Kidney (tissue), 14 donors: ENCODE measurements around the gene CD163L1. TPM values are rescaled to one million over a fixed set of nuclear protein-coding genes. Genes with fewer than 3 reads are reported as not detected.

Source experiments
- DNase-seq, 5 donors: peaks; one replicate each; pipeline ENCODE4 v3.0.0-alpha.2; 2013 to 2020
- FAIRE-seq: peaks from 2 replicates; lab custom pipeline; 2012; peaks lifted over from hg19 to GRCh38; lab: Jason Lieb, UNC
- H3K27ac ChIP-seq, 2 donors: one replicate each; pipeline ENCODE4 v1.7.0; 2013; ENCODE audit warnings: low read depth in 2 of 2, low read length in 2 of 2, inconsistent platforms in 1 of 2
- H3K27me3 ChIP-seq: one replicate; pipeline ENCODE4 v1.7.1; 2013; ENCODE audit warnings: low read length, inconsistent platforms; ENCODE audit not compliant: control insufficient read depth, insufficient read depth
- H3K36me3 ChIP-seq, 3 donors: one replicate each; pipeline versions ENCODE4 v1.7.0 to v1.7.1; 2013; ENCODE audit warnings: low read length in 3 of 3, control low read depth in 1 of 3, inconsistent platforms in 1 of 3; ENCODE audit not compliant: insufficient read depth in 3 of 3, control insufficient read depth in 2 of 3
- H3K4me1 ChIP-seq, 3 donors: one replicate each; pipeline versions ENCODE4 v1.7.0 to v1.7.1; 2013; ENCODE audit warnings: low read length in 3 of 3, inconsistent platforms in 1 of 3, low read depth in 1 of 3; ENCODE audit not compliant: control insufficient read depth in 2 of 3, insufficient read depth in 2 of 3
- H3K4me3 ChIP-seq, 3 donors: one replicate each; pipeline versions ENCODE4 v1.7.0 to v1.8.1; 2013; ENCODE audit warnings: low read length in 3 of 3, control low read depth in 1 of 3, inconsistent platforms in 1 of 3
- H3K9ac ChIP-seq, 3 donors: one replicate each; pipeline versions ENCODE4 v1.7.0 to v1.7.1; 2013; ENCODE audit warnings: low read length in 3 of 3, control low read depth in 1 of 3, inconsistent platforms in 1 of 3
- H3K9me3 ChIP-seq, 3 donors: one replicate each; pipeline versions ENCODE4 v1.7.0 to v1.7.1; 2013; ENCODE audit warnings: low read length in 3 of 3, control low read depth in 1 of 3, inconsistent platforms in 1 of 3; ENCODE audit not compliant: control insufficient read depth in 2 of 3, insufficient read depth in 1 of 3
- intact Hi-C: fragments of 100-400 bp; cut with DNase I; formaldehyde crosslinking; loops from one replicate; pipeline ENCODE4 v1.11.1; 2022
- polyA plus RNA-seq: library from polyadenylated mRNA; stranded (reverse); fragments of 350-450 nt; fragmentation: Illumina TruSeq; extraction: RNeasy Lipid Tissue Mini Kit (QIAGEN cat#74804); gene quantifications from one replicate; pipeline ENCODE4 v1.2.3, GENCODE V29; 2014; ENCODE audit warnings: low read depth, low replicate concordance; ENCODE audit not compliant: insufficient read depth
- total RNA-seq: library from RNA; stranded (reverse); fragmentation: NEBNext Ultra II Directional; extraction: Animal tissue kit (Norgen Biotek cat#: 25700); gene quantifications from one replicate; pipeline ENCODE4 v1.2.1, GENCODE V29; 2021
- TF ChIP-seq, protein P1 (sequence below): IDR thresholded peaks from 3 replicates; pipeline ENCODE4 v1.5.1; 2012; ENCODE audit warnings: mild to moderate bottlenecking, moderate library complexity, borderline replicate concordance; ENCODE audit not compliant: insufficient read depth; ENCODE audit errors: extremely low read depth
- donor health status: control.
- donor health status: control.
- donor health status: control.
- donor health status: control.
- donor health status: control.
- donor health status: DM: yes; HTN: yes; CAD: no.
- donor health status: Normal renal cell carcinoma (clear cell type).

Gene CD163L1
- total and polyA plus RNA-seq, 2 donors from 2014 or later = 7.0 to 8.5 TPM

DNA sequence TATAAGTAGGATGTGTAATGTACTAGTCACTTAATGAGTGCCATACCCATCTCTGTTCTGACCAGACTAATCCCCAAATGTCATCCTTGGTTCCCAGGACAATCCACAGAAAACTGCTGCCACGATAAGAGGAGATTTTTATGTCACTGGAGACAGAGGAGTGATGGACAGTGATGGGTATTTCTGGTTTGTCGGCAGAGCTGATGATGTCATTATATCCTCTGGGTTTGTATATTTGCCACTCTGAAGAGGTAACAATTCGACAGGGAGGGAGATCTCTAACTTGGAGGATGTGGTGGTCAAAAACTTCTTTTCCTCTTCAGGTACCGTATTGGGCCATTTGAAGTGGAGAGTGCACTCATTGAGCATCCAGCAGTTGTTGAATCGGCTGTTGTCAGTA, 119.8 kb downstream of the CD163L1 start:
- H3K4me1 ChIP-seq = no peaks in the 10 kb centered on the region
- intact Hi-C loops = no loop called here
- no peaks in the 10 kb centered on the region for H3K9me3 ChIP-seq
- DNase-seq (no peak), FAIRE-seq (no peak)
- no peak overlapping the region for H3K27ac ChIP-seq
- no peaks in the 10 kb centered on the region for H3K27me3 ChIP-seq
- no peak overlapping the region for H3K9ac ChIP-seq
- TF ChIP-seq, protein P1, sequence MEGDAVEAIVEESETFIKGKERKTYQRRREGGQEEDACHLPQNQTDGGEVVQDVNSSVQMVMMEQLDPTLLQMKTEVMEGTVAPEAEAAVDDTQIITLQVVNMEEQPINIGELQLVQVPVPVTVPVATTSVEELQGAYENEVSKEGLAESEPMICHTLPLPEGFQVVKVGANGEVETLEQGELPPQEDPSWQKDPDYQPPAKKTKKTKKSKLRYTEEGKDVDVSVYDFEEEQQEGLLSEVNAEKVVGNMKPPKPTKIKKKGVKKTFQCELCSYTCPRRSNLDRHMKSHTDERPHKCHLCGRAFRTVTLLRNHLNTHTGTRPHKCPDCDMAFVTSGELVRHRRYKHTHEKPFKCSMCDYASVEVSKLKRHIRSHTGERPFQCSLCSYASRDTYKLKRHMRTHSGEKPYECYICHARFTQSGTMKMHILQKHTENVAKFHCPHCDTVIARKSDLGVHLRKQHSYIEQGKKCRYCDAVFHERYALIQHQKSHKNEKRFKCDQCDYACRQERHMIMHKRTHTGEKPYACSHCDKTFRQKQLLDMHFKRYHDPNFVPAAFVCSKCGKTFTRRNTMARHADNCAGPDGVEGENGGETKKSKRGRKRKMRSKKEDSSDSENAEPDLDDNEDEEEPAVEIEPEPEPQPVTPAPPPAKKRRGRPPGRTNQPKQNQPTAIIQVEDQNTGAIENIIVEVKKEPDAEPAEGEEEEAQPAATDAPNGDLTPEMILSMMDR = no peak
- no peak overlapping the region for H3K4me3 ChIP-seq
- no peaks in the 10 kb centered on the region for H3K36me3 ChIP-seq

DNA sequence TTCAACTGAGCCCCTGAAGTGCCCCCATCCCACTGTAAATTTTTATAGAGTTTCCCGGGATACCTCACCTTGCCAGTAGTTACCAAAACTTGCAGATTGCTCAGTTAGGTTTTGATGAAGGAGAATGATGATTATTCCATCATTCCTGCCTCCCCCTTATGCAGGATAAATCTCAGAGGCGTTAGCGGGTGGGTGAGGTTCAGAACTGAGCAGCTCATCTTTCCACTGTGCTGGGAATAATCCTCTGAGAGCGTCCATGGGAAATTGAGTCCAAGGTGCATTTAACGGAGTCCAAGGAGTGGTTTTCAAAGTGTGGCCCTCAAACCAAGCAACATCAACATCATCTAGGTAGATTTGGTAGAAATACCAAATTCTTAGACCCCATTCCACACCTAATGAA, 121.4 kb downstream of the CD163L1 start:
- TF ChIP-seq, protein P1 = no peak
- intact Hi-C loops = no loop called here
- no peak overlapping the region for H3K27ac ChIP-seq
- no peak for DNase-seq
- H3K9ac ChIP-seq = no peak overlapping the region
- no peak for FAIRE-seq
- no peaks in the 10 kb centered on the region for H3K27me3 ChIP-seq
- H3K4me3 ChIP-seq = no peak overlapping the region
- no peaks in the 10 kb centered on the region for H3K36me3 ChIP-seq
- no peaks in the 10 kb centered on the region for H3K9me3 ChIP-seq
- no peaks in the 10 kb centered on the region for H3K4me1 ChIP-seq

DNA sequence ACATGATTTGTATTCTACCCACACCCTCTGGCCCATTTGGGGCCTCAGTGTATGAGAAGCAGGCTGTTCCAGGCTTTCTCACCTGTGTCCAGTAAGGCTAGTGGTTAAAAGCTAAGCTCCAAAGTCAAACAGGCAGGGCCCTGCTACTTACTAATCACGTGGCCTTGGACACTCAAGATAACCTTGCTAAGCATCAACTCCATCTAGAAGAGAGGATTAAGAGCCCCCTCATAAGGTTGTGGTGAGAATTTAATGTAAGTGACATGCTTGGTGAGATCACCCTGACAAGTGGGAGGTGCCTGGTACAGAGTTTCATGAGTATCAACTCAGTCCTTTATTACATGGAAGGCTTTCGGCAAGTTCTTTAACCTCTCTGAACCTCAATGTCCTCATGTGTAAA, 122.3 kb downstream of the CD163L1 start:
- Histone ChIP-seq H3K36me3 (no peaks in the 10 kb centered on the region), H3K4me1 (no peaks in the 10 kb centered on the region), H3K27ac (no peak overlapping the region), H3K9me3 (no peaks in the 10 kb centered on the region), H3K9ac (no peak overlapping the region), H3K4me3 (no peak overlapping the region), H3K27me3 (no peaks in the 10 kb centered on the region)
- DNase-seq (no peak), FAIRE-seq (no peak)
- intact Hi-C loops = no loop called here
- TF ChIP-seq, protein P1 = no peak

DNA sequence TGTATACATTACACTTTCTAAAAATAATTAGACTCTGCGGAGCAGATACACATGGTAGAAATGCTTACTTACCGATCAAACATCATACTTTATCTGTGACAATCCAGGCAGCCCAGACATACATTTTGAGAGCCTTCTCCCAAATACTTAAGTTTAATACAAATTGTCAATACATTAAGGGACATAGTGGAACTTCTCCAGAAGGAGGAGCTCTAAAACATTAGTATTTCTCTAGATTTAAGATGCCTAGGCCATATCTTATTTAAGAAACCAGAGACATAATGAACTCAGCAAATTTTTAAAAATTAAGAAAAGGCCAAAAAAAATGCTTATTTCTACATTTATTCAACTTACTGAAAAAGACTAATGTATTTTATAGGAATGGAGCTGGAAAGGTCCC, 124.0 kb downstream of the CD163L1 start:
- intact Hi-C loops = no loop called here
- DNase-seq = no peak
- no peak overlapping the region for H3K4me3 ChIP-seq
- no peak overlapping the region for H3K9ac ChIP-seq
- no peaks in the 10 kb centered on the region for H3K27me3 ChIP-seq
- no peak overlapping the region for H3K27ac ChIP-seq
- no peak for FAIRE-seq
- TF ChIP-seq, protein P1 = no peak
- H3K36me3 ChIP-seq = no peaks in the 10 kb centered on the region
- H3K4me1 ChIP-seq = no peaks in the 10 kb centered on the region
- H3K9me3 ChIP-seq = no peaks in the 10 kb centered on the region
